RPMI8226 (cell line): ENCODE data around the gene RPIA.
A peak's percentile ranks its signal among the peaks of the same experiment; 100 is the strongest.
"Not testable (repeated sequence)": the region's sequence is repeated elsewhere in the genome, so short reads cannot be mapped to it uniquely, and the experiment has no call there.

Source experiments
- DNase-seq: peaks from one replicate; pipeline ENCODE4 v3.0.0-alpha.2; 2015

Gene RPIA

GRCh38 chr2:88736437-88736836 lies 45.0 kb downstream of the RPIA start:
- no peak for DNase-seq

- DNase-seq = no peak
Observed at GRCh38 chr2:88737385-88737784, 45.9 kb downstream of the RPIA start.

GRCh38 chr2:88738271-88738670 lies 46.8 kb downstream of the RPIA start:
- no peak for DNase-seq

GRCh38 chr2:88739985-88740600 lies 48.6 kb downstream of the RPIA start:
- DNase-seq = peak; percentile 71

- no peak for DNase-seq
Observed at GRCh38 chr2:88746929-88747490, 55.5 kb downstream of the RPIA start.

GRCh38 chr2:88747990-88748389 lies 56.5 kb downstream of the RPIA start:
- DNase-seq = no peak

GRCh38 chr2:88751768-88752167 lies 60.3 kb downstream of the RPIA start:
- DNase-seq = peak; percentile 30

- DNase-seq = peak; percentile 77
Observed at GRCh38 chr2:88753833-88754584, 62.5 kb downstream of the RPIA start.

- DNase-seq = peak; percentile 24
Observed at GRCh38 chr2:88754585-88755320, 63.3 kb downstream of the RPIA start.

GRCh38 chr2:88755836-88756235 lies 64.4 kb downstream of the RPIA start:
- DNase-seq = no peak

GRCh38 chr2:88757025-88757424 lies 65.6 kb downstream of the RPIA start:
- no peak for DNase-seq

- not testable (repeated sequence) for DNase-seq
Observed at GRCh38 chr2:88758702-88759101, 67.2 kb downstream of the RPIA start.

- no peak for DNase-seq
Observed at GRCh38 chr2:88760819-88761598, 69.5 kb downstream of the RPIA start.

- DNase-seq = no peak
Observed at GRCh38 chr2:88764141-88764849, 72.8 kb downstream of the RPIA start.

- peak; percentile 5 for DNase-seq
Observed at GRCh38 chr2:88764850-88765153, 73.3 kb downstream of the RPIA start.

GRCh38 chr2:88765154-88765888 lies 73.8 kb downstream of the RPIA start:
- peak; percentile 96 for DNase-seq

GRCh38 chr2:88765889-88766481 lies 74.5 kb downstream of the RPIA start:
- not testable (repeated sequence) for DNase-seq

- no peak for DNase-seq
Observed at GRCh38 chr2:88770016-88770415, 78.5 kb downstream of the RPIA start.

- DNase-seq = not testable (repeated sequence)
Observed at GRCh38 chr2:88773233-88774028, 82.0 kb downstream of the RPIA start.

GRCh38 chr2:88789213-88789612 lies 97.7 kb downstream of the RPIA start:
- DNase-seq = not testable (repeated sequence)
